Esophagus squamous epithelium (tissue), 5 donors: ENCODE data around the gene ZBTB48. TPM values are rescaled to one million over a fixed set of nuclear protein-coding genes. Genes with fewer than 3 reads are reported as not detected.

ENCODE experiments used
- DNase-seq: peaks from one replicate; lab custom pipeline; 2025; lab: John Stamatoyannopoulos, UW
- H3K27ac ChIP-seq, 4 donors: fragments of 200-600 bp; sonication (generic); one replicate each; pipeline ENCODE4 v1.5.1; 2016 to 2019; ENCODE audit warnings: mild to moderate bottlenecking in 1 of 4
- H3K27me3 ChIP-seq, 4 donors: fragments of 200-600 bp; sonication (generic); 1 replicate in 3 of 4; 2 replicates in 1 of 4; pipeline versions ENCODE4 v1.5.1 to v1.6.0; 2017 to 2021; ENCODE audit warnings: antibody characterized with exemption in 1 of 4
- H3K36me3 ChIP-seq, 3 donors: fragments of 200-600 bp; sonication (generic); one replicate each; pipeline ENCODE4 v1.5.1; 2016 to 2019
- H3K4me1 ChIP-seq, 3 donors: fragments of 200-600 bp; sonication (generic); one replicate each; pipeline ENCODE4 v1.5.1; 2017 to 2019
- H3K4me3 ChIP-seq, 4 donors: fragments of 200-600 bp; sonication (generic); 1 replicate in 3 of 4; 2 replicates in 1 of 4; pipeline ENCODE4 v1.5.1; 2016 to 2019; ENCODE audit warnings: mild to moderate bottlenecking in 2 of 4, moderate library complexity in 1 of 4
- H3K9me3 ChIP-seq, 3 donors: fragments of 200-600 bp; sonication (generic); one replicate each; pipeline ENCODE4 v1.5.1; 2016 to 2019
- POLR2A ChIP-seq, 4 donors: fragments of 450-650 bp; IDR thresholded peaks; one replicate each; pipeline ENCODE4 v1.6.1; 2017; ENCODE audit warnings: antibody characterized with exemption in 4 of 4, mild to moderate bottlenecking in 4 of 4, moderate library complexity in 3 of 4
- WGBS, 2 donors: methylation state at CpG; one replicate each; pipeline ENCODE4 v1.1.5; 2018; 5-methylcytosine and 5-hydroxymethylcytosine counted together
- intact Hi-C: fragments of 100-400 bp; cut with DNase I; formaldehyde crosslinking; loops from one replicate; pipeline ENCODE4 v1.15.0; 2022
- total RNA-seq, 4 donors: library from RNA; depleted of rRNA; stranded (reverse); fragments of >200 nt; gene quantifications; one replicate each; pipeline ENCODE4 v1.1.0, GENCODE V29; 2016
- TF ChIP-seq, protein P1 (sequence below), 6 experiments: fragments of 450-650 bp in 4 of 6; fragments of 200-600 bp in 2 of 6; sonication (generic) in 2 of 6; IDR thresholded peaks; one replicate each; pipeline ENCODE4 v1.5.1; 2016 to 2019; ENCODE audit warnings: antibody characterized with exemption in 6 of 6, mild to moderate bottlenecking in 4 of 6, moderate library complexity in 4 of 6
- donor health status: DM: yes; HTN: yes; CAD: no.

Gene ZBTB48
- total RNA-seq, 4 donors from 2014 or later: 7.2 to 26.0 (median 16.0) TPM

DNA sequence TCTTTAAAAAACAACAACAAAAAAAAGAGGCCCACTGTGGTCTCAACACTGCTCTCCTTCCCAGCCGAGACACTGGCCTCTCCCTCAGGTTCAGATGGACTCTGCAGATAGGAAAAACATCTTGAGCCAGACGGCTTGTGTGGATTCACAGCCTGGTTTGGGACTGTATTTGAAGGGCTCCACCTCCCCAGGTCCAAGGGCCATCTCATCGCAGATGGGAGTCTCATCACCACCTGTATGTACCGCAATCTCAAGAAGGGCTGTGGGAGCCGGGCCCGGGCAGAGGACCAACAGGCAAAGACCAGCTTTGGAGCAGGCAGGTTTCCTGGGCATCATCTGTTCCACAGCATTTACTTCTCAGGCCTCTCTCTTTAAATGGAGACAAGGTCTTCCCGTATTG is 10.3 kb downstream of the ZBTB48 start:
- DNase-seq: no peak
- no peaks in the 10 kb centered on the region for H3K27me3 ChIP-seq
- peaks cover 42 to 96% (median 42%) of the 10 kb centered on the region in 3 donors for H3K4me1 ChIP-seq
- intact Hi-C loops: no loop called here
- no peak overlapping the region for H3K4me3 ChIP-seq
- TF ChIP-seq, protein P1, sequence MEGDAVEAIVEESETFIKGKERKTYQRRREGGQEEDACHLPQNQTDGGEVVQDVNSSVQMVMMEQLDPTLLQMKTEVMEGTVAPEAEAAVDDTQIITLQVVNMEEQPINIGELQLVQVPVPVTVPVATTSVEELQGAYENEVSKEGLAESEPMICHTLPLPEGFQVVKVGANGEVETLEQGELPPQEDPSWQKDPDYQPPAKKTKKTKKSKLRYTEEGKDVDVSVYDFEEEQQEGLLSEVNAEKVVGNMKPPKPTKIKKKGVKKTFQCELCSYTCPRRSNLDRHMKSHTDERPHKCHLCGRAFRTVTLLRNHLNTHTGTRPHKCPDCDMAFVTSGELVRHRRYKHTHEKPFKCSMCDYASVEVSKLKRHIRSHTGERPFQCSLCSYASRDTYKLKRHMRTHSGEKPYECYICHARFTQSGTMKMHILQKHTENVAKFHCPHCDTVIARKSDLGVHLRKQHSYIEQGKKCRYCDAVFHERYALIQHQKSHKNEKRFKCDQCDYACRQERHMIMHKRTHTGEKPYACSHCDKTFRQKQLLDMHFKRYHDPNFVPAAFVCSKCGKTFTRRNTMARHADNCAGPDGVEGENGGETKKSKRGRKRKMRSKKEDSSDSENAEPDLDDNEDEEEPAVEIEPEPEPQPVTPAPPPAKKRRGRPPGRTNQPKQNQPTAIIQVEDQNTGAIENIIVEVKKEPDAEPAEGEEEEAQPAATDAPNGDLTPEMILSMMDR (IDR thresholded peaks at IDR 0.05): no peak
- no peak for TF ChIP-seq POLR2A (IDR thresholded peaks at IDR 0.05)
- 76 to 86% methylated on average over 6 to 7 of the region's 7 CpGs for WGBS, 2 donors
- H3K27ac ChIP-seq: peak overlapping the region in 1 of 4 donors; percentile 78
- peaks cover 48 to 80% (median 59%) of the 10 kb centered on the region in 3 donors for H3K36me3 ChIP-seq
- H3K9me3 ChIP-seq: no peaks in the 10 kb centered on the region

DNA sequence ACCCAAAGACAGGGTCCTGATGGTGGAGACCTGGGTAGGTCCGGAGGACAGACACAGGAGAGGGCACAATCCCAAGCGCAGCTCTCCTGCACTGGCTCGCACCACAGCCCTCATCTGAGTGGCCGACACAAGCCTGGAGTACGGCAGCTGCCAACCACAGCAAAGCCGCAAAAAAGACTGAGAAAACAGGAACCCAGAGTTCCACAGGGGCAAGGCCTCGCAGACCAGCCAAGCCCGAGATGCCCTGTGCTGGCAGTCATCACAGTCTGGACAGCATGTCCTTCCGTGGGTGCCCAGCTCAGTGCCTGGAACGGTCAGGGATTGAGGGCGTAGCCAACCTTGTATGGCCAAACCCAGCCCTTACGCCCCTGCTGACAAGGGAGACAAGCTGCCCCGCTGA is 11.4 kb downstream of the ZBTB48 start:
- 62 to 87% methylated on average over 3 to 8 of the region's 13 CpGs for WGBS, 2 donors
- Histone ChIP-seq H3K9me3 (no peaks in the 10 kb centered on the region), H3K27me3 (no peaks in the 10 kb centered on the region), H3K36me3 (peaks cover 59 to 90% (median 70%) of the 10 kb centered on the region in 3 donors), H3K4me1 (peaks cover 50 to 96% (median 50%) of the 10 kb centered on the region in 3 donors), H3K27ac (peak overlapping the region in 2 of 4 donors; percentile 28 to 37), H3K4me3 (no peak overlapping the region)
- DNase-seq: no peak
- TF ChIP-seq POLR2A (IDR thresholded peaks at IDR 0.05): no peak
- TF ChIP-seq, protein P1 (IDR thresholded peaks at IDR 0.05): no peak
- intact Hi-C loops: no loop called here

- Histone ChIP-seq H3K4me3 (no peak overlapping the region), H3K9me3 (no peaks in the 10 kb centered on the region), H3K27ac (peak overlapping the region in 2 of 4 donors; percentile 28 to 37), H3K4me1 (peaks cover 49 to 96% (median 50%) of the 10 kb centered on the region in 3 donors), H3K27me3 (no peaks in the 10 kb centered on the region), H3K36me3 (peaks cover 61 to 90% (median 70%) of the 10 kb centered on the region in 3 donors)
- intact Hi-C loops: no loop called here
- no peak for TF ChIP-seq POLR2A (IDR thresholded peaks at IDR 0.05)
- TF ChIP-seq, protein P1 (IDR thresholded peaks at IDR 0.05): no peak
- DNase-seq: no peak
- WGBS, 2 donors: 68 to 80% methylated on average over 2 to 4 of the region's 6 CpGs
Measured at GRCh38 chr1:6591644-6592043, 11.8 kb downstream of the ZBTB48 start.

DNA sequence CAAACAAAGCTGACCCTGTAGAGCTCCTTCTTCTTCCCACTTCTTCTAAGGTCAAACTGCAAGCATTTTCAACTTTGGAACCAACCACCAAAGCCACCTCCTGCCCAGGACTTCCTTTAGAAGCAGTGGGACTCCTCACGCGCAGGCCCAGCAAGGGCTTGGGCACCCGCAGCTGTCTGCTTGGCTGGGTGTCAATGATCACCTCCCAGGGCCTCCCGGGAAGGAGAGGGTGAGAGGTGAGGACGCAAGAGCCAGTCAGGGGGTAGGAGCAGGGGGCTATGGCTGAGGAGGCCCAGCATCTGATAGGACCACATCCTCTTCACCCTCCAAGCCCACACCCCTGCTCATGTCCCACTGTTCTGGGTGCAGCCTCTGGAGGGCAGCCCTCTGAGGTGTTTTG is 12.6 kb downstream of the ZBTB48 start:
- 58 to 60% methylated on average over 1 to 4 of the region's 5 CpGs for WGBS, 2 donors
- peak overlapping the region in 1 of 4 donors; percentile 37 for H3K27ac ChIP-seq

More for the DNA sequence above, 12.6 kb downstream of the ZBTB48 start:
- TF ChIP-seq, protein P1 (IDR thresholded peaks at IDR 0.05): no peak
- TF ChIP-seq POLR2A (IDR thresholded peaks at IDR 0.05): no peak
- intact Hi-C loops: no loop called here
- H3K36me3 ChIP-seq: peaks cover 69 to 97% (median 77%) of the 10 kb centered on the region in 3 donors
- H3K9me3 ChIP-seq: no peaks in the 10 kb centered on the region
- no peaks in the 10 kb centered on the region for H3K27me3 ChIP-seq
- no peak for DNase-seq
- peaks cover 49 to 96% (median 50%) of the 10 kb centered on the region in 3 donors for H3K4me1 ChIP-seq
- H3K4me3 ChIP-seq: no peak overlapping the region
